K562 (cell line): ENCODE data around the gene B4GALT1. TPM values are rescaled to one million over a fixed set of nuclear protein-coding genes. Genes with fewer than 3 reads are reported as not detected.

Experiments used
- ATAC-seq: fragments of 200-7000 bp; cut with Tn5 transposase; 3 replicates; pipeline ENCODE4 v1.9.1; 2020; ENCODE audit warnings: moderate library complexity
- BruUV-seq: library from RNA; stranded (reverse); fragments of 400-500 nt; replicated peaks from 2 replicates; lab custom pipeline; 2021; lab: Mats Ljungman, UMichigan
- CTCF ChIA-PET: fragments of 300-600 bp; formaldehyde crosslinking; extraction: SDS; loops from one replicate; lab custom pipeline; 2021; ENCODE audit warnings: low intra/inter-chr PET ratio; lab: Yijun Ruan, JAX
- POLR2A ChIA-PET: fragments of 300-600, 350-650 bp; sonication (Branson Sonifier 250); formaldehyde crosslinking; extraction: SDS; loops from one replicate; lab custom pipeline; 2021; ENCODE audit warnings: antibody characterized with exemption, inconsistent platforms; lab: Yijun Ruan, JAX
- DNase-seq, 4 experiments: peaks; one replicate each; pipeline versions ENCODE4 v3.0.0 to v3.0.0-alpha.2; 2011 to 2018; ENCODE audit warnings: low spot score in 3 of 4, mixed read lengths in 3 of 4; ENCODE audit errors: extremely low read depth in 1 of 4
- FAIRE-seq: peaks from 2 replicates; lab custom pipeline; 2011; peaks lifted over from hg19 to GRCh38; lab: Jason Lieb, UNC
- H2AFZ ChIP-seq: 2 replicates; pipeline ENCODE4 v1.6.0; 2011; ENCODE audit warnings: low read depth, low read length, control low read depth, inconsistent platforms
- H3K27ac ChIP-seq: fragments of 200-600 bp; 3 replicates; pipeline ENCODE4 v1.8.0; 2011; ENCODE audit warnings: low read depth, mild to moderate bottlenecking, control low read depth, inconsistent platforms, low read length, moderate library complexity, mixed read lengths; ENCODE audit errors: extremely low read depth
- H3K27me3 ChIP-seq, 2 experiments: fragments of 300-600 bp in 1 of 2; 2 replicates in 1 of 2; 3 replicates in 1 of 2; pipeline versions ENCODE4 v1.6.0 to v1.8.0; 2011; ENCODE audit warnings: inconsistent platforms in 2 of 2, low read length in 2 of 2, mild to moderate bottlenecking in 1 of 2, mixed read lengths in 1 of 2, moderate library complexity in 1 of 2; ENCODE audit not compliant: control insufficient read depth in 2 of 2, insufficient read depth in 2 of 2
- H3K36me3 ChIP-seq: fragments of 300-600 bp; 3 replicates; pipeline ENCODE4 v1.8.0; 2011; ENCODE audit warnings: mild to moderate bottlenecking, low read length, inconsistent platforms; ENCODE audit not compliant: control insufficient read depth, insufficient read depth
- H3K4me1 ChIP-seq, 2 experiments: fragments of 200-600 bp in 1 of 2; replicated peaks in 1 of 2; 2 replicates in 1 of 2; 3 replicates in 1 of 2; pipeline versions ENCODE4 v1.5.1 to v1.8.0; 2011; ENCODE audit warnings: inconsistent platforms in 2 of 2, low read length in 2 of 2, mild to moderate bottlenecking in 1 of 2, mixed read lengths in 1 of 2, moderate library complexity in 1 of 2; ENCODE audit not compliant: control insufficient read depth in 2 of 2, insufficient read depth in 2 of 2
- H3K4me2 ChIP-seq: 2 replicates; pipeline ENCODE4 v1.6.1; 2011; ENCODE audit warnings: low read length, control low read depth, inconsistent platforms, mixed read lengths; ENCODE audit not compliant: insufficient read depth
- H3K4me3 ChIP-seq: fragments of 200-600 bp; sonication (generic), shearing (Covaris generic); 2 replicates; pipeline ENCODE4 v1.5.1; 2016; ENCODE audit warnings: control low read depth, inconsistent platforms
- H3K79me2 ChIP-seq: fragments of 200-600 bp; 3 replicates; pipeline ENCODE4 v1.8.0; 2011; ENCODE audit warnings: low read length, inconsistent platforms; ENCODE audit not compliant: control insufficient read depth, insufficient read depth
- H3K9ac ChIP-seq, 2 experiments: 2 replicates each; pipeline versions ENCODE4 v1.6.0 to v1.6.1; 2011; ENCODE audit warnings: low read depth in 2 of 2, low read length in 2 of 2, control low read depth in 1 of 2, inconsistent platforms in 1 of 2, mild to moderate bottlenecking in 1 of 2, mixed read lengths in 1 of 2; ENCODE audit not compliant: insufficient read depth in 1 of 2
- H3K9me1 ChIP-seq: one replicate; pipeline ENCODE4 v1.6.0; 2011; ENCODE audit warnings: inconsistent platforms, mild to moderate bottlenecking, low read length, moderate library complexity; ENCODE audit not compliant: control insufficient read depth, insufficient read depth
- H3K9me3 ChIP-seq: replicated peaks from 2 replicates; pipeline ENCODE4 v1.5.1; 2011; ENCODE audit warnings: low read depth, low read length, inconsistent platforms; ENCODE audit not compliant: control insufficient read depth, insufficient read depth
- H4K20me1 ChIP-seq: replicated peaks from 2 replicates; pipeline ENCODE4 v1.6.1; 2011; ENCODE audit warnings: low read length, inconsistent platforms, mixed read lengths; ENCODE audit not compliant: control insufficient read depth, insufficient read depth
- GABPB1 ChIP-seq: sonication (generic); formaldehyde crosslinking; IDR thresholded peaks from 2 replicates; pipeline ENCODE4 v1.8.0; 2022; ENCODE audit warnings: mild to moderate bottlenecking, missing genetic modification reagents
- PTTG1 ChIP-seq: fragments of 450-650 bp; IDR thresholded peaks from 2 replicates; pipeline ENCODE4 v1.6.1; 2016; ENCODE audit warnings: low read depth, mild to moderate bottlenecking, missing genetic modification characterization, missing compliant biosample characterization
- ZNF592 ChIP-seq: fragments of 450-650 bp; IDR thresholded peaks from 2 replicates; pipeline ENCODE4 v1.6.1; 2017; ENCODE audit warnings: antibody characterized with exemption, mild to moderate bottlenecking
- ZNF695 ChIP-seq: fragments of 450-650 bp; formaldehyde crosslinking; IDR thresholded peaks from 2 replicates; pipeline ENCODE4 v1.4.0; 2020; ENCODE audit warnings: mild to moderate bottlenecking, moderate library complexity
- WGBS: fragments of 100-300 bp; shearing (Covaris generic); methylation state at CpG from one replicate; pipeline ENCODE4 v1.1.6; 2016; ENCODE audit warnings: low coverage, mixed read lengths; ENCODE audit not compliant: insufficient coverage; ENCODE audit errors: missing lambda C conversion rate; 5-methylcytosine and 5-hydroxymethylcytosine counted together
- in situ Hi-C: fragments of 300-500 bp; cut with MboI; formaldehyde crosslinking; loops from 4 replicates; pipeline ENCODE4 v1.15.0; 2018; ENCODE audit warnings: inconsistent platforms, mixed read lengths
- intact Hi-C: fragments of 100-400 bp; cut with micrococcal nuclease; formaldehyde crosslinking; loops from 2 replicates; pipeline ENCODE4 v1.14.2; 2022
- polyA plus RNA-seq, 8 experiments: library from polyadenylated mRNA; depleted of rRNA in 4 of 8; stranded (reverse) in 5 of 8; unstranded in 3 of 8; fragments of >200 nt; fragmentation: Nextera tagmentation in 2 of 8; fragmentation: Illumina TruSeq in 1 of 8; extraction: Ambion mirVana in 2 of 8; extraction: Trizol in 1 of 8; gene quantifications; 2 replicates each; pipeline versions ENCODE4 v1.2.1 to v1.2.3, GENCODE V29; 2011 to 2014; ENCODE audit warnings: inconsistent platforms in 1 of 8, missing spikeins in 1 of 8
- total RNA-seq, 7 experiments: library from RNA; depleted of rRNA in 6 of 7; stranded (reverse); fragments of >200 nt in 6 of 7; fragmentation: Illumina TruSeq in 2 of 7; extraction: Trizol in 2 of 7; gene quantifications; 2 replicates each; pipeline versions ENCODE4 v1.2.1 to v1.2.3, GENCODE V29; 2011 to 2021; ENCODE audit warnings: low replicate concordance in 1 of 7

B4GALT1 gene
- total and polyA plus RNA-seq, 9 of the 15 experiments (the other 6 are each of a cell fraction or from before 2014, with no cell fraction given) = 4.1 to 26.8 (median 7.1) TPM

- no peak for TF ChIP-seq ZNF695 (CRISPR knock-in tag)
These were observed 64.5 kb downstream of the B4GALT1 start (continued) for GRCh38 chr9:33102551-33103210.

GRCh38 chr9:33101104-33101951 lies 65.8 kb downstream of the B4GALT1 start:
- Histone ChIP-seq H3K4me1 (no peaks in the 10 kb centered on the region; a peak in 1 of 5 replicates), H3K9ac (no peak overlapping the region), H3K27me3 (no peaks in the 10 kb centered on the region), H3K9me3 (no peaks in the 10 kb centered on the region), H4K20me1 (no peaks in the 10 kb centered on the region), H3K79me2 (no peaks in the 10 kb centered on the region), H3K27ac (no peak overlapping the region), H3K36me3 (no peaks in the 10 kb centered on the region), H2AFZ (no peak overlapping the region), H3K4me2 (no peak overlapping the region), H3K4me3 (no peak overlapping the region), H3K9me1 (no peaks in the 10 kb centered on the region)
- in situ Hi-C loops = loop anchor here (10.0 kb wide), 1 partner anchor 133 kb away; no protein-coding TSS in a partner anchor
- ChIA-PET CTCF (no interaction called here), POLR2A (interaction anchor here (0.7 kb wide), 1 partner anchor 187 kb away, joined by 3 read pairs; no protein-coding TSS in a partner anchor)
- no TSS peak for BruUV-seq
- no peak for DNase-seq
- TF ChIP-seq GABPB1 (CRISPR knock-in tag) (no peak), ZNF592 (0 out of 2 replicates have a peak, but pooled peaks have one; percentile 38), ZNF695 (CRISPR knock-in tag) (no peak), PTTG1 (0 out of 2 replicates have a peak, but pooled peaks have one; percentile 37)
- FAIRE-seq = no peak
- 49% methylated on average over 8 of the region's 10 CpGs for WGBS
- intact Hi-C loops = no loop called here
- no peak for ATAC-seq
